A549 (cell line): ENCODE measurements around the gene SLC6A6. TPM values are rescaled to one million over a fixed set of nuclear protein-coding genes. Genes with fewer than 3 reads are reported as not detected.

Source experiments
- ATAC-seq, 2 experiments: fragments of 200-7000 bp in 1 of 2; fragments of >200 bp in 1 of 2; cut with Nextera tagmentation in 1 of 2; cut with Tn5 transposase in 1 of 2; 3 replicates each; pipeline versions ENCODE4 v1.8.0 to v1.9.1; 2018 to 2020; ENCODE audit warnings: mild to moderate bottlenecking in 1 of 2, moderate library complexity in 1 of 2
- CTCF ChIA-PET: fragments of 300-600 bp; sonication (Branson Sonifier 250); formaldehyde crosslinking; extraction: SDS; loops from one replicate; lab custom pipeline; 2021; ENCODE audit warnings: antibody characterized with exemption, inconsistent platforms; lab: Yijun Ruan, JAX
- POLR2A ChIA-PET: fragments of 350-600 bp; formaldehyde crosslinking; extraction: SDS; loops from one replicate; lab custom pipeline; 2021; ENCODE audit warnings: antibody characterized with exemption, inconsistent platforms; lab: Yijun Ruan, JAX
- DNase-seq, 2 experiments: peaks; one replicate each; pipeline versions ENCODE4 v3.0.0 to v3.0.0-alpha.2; 2011 to 2016; ENCODE audit warnings: low read depth in 1 of 2, low spot score in 1 of 2
- FAIRE-seq: peaks from 2 replicates; lab custom pipeline; 2011; peaks lifted over from hg19 to GRCh38; lab: Jason Lieb, UNC
- H3K27ac ChIP-seq, 2 experiments: fragments of >200 bp; sonication (Bioruptor Twin); formaldehyde crosslinking; 3 replicates each; pipeline ENCODE4 v1.5.1; 2016 to 2017
- H3K4me1 ChIP-seq: fragments of >200 bp; sonication (Bioruptor Twin); formaldehyde crosslinking; 3 replicates; pipeline ENCODE4 v1.6.1; 2016
- H3K4me2 ChIP-seq: fragments of >200 bp; sonication (Bioruptor Twin); formaldehyde crosslinking; 3 replicates; pipeline ENCODE4 v1.6.1; 2016
- H3K4me3 ChIP-seq: fragments of >200 bp; sonication (Bioruptor Twin); formaldehyde crosslinking; 3 replicates; pipeline ENCODE4 v1.5.1; 2016
- H3K9me3 ChIP-seq: fragments of >200 bp; sonication (Bioruptor Twin); formaldehyde crosslinking; 3 replicates; pipeline ENCODE4 v1.6.1; 2016
- CBX2 ChIP-seq: fragments of 200-600 bp; sonication (generic); IDR thresholded peaks from 2 replicates; pipeline ENCODE4 v1.6.1; 2016; ENCODE audit warnings: low read depth, mild to moderate bottlenecking, borderline replicate concordance
- CEBPB ChIP-seq, 2 experiments: fragments of >200 bp in 1 of 2; sonication (Bioruptor Twin) in 1 of 2; formaldehyde crosslinking in 1 of 2; IDR thresholded peaks; 2 replicates each; pipeline ENCODE4 v1.6.1; 2012 to 2016
- CHD2 ChIP-seq: fragments of 150-350 bp; IDR thresholded peaks from 2 replicates; pipeline ENCODE4 v1.6.1; 2014; ENCODE audit warnings: low read length; ENCODE audit not compliant: partially characterized antibody
- EHMT2 ChIP-seq: fragments of 200-600 bp; sonication (generic); IDR thresholded peaks from 2 replicates; pipeline ENCODE4 v1.6.1; 2016; ENCODE audit warnings: antibody characterized with exemption, low read depth, mild to moderate bottlenecking, moderate library complexity
- ESRRA ChIP-seq: fragments of 150-350 bp; IDR thresholded peaks from 2 replicates; pipeline ENCODE4 v1.6.1; 2014; ENCODE audit warnings: mild to moderate bottlenecking, low read length, borderline replicate concordance
- FOSL2 ChIP-seq, 2 experiments: fragments of 450-650 bp in 1 of 2; fragments of >200 bp in 1 of 2; sonication (Bioruptor Twin) in 1 of 2; formaldehyde crosslinking; IDR thresholded peaks; 2 replicates each; pipeline versions ENCODE4 v1.5.0 to v1.6.1; 2016 to 2020; ENCODE audit warnings: mild to moderate bottlenecking in 1 of 2, moderate library complexity in 1 of 2
- GATA3 ChIP-seq: IDR thresholded peaks from 2 replicates; pipeline ENCODE4 v1.6.1; 2012; ENCODE audit warnings: borderline replicate concordance
- HEYL ChIP-seq: fragments of 250-450 bp; sonication (Bioruptor Pico); IDR thresholded peaks from 2 replicates; pipeline ENCODE4 v1.8.0; 2021; ENCODE audit warnings: mild to moderate bottlenecking, moderate library complexity
- HOXA7 ChIP-seq: fragments of 250-450 bp; sonication (Bioruptor Pico); IDR thresholded peaks from 2 replicates; pipeline ENCODE4 v1.5.0; 2020; ENCODE audit warnings: mild to moderate bottlenecking, moderate library complexity
- HOXB5 ChIP-seq: fragments of 250-450 bp; sonication (Bioruptor Pico); IDR thresholded peaks from 2 replicates; pipeline ENCODE4 v1.5.0; 2020; ENCODE audit warnings: mild to moderate bottlenecking, moderate library complexity
- JUN ChIP-seq, 2 experiments: fragments of >200 bp; sonication (Bioruptor Twin); formaldehyde crosslinking; IDR thresholded peaks; 2 replicates in 1 of 2; 3 replicates in 1 of 2; pipeline ENCODE4 v1.6.1; 2016 to 2017
- JUNB ChIP-seq: fragments of >200 bp; sonication (Bioruptor Twin); formaldehyde crosslinking; IDR thresholded peaks from 2 replicates; pipeline ENCODE4 v1.6.1; 2016
- KDM5A ChIP-seq: fragments of 200-600 bp; sonication (generic); IDR thresholded peaks from 2 replicates; pipeline ENCODE4 v1.6.1; 2016; ENCODE audit warnings: antibody characterized with exemption, mild to moderate bottlenecking
- MAFK ChIP-seq: fragments of 450-650 bp; IDR thresholded peaks from 2 replicates; pipeline ENCODE4 v1.6.1; 2014; ENCODE audit not compliant: partially characterized antibody
- NFE2L2 ChIP-seq: fragments of 150-350 bp; conservative IDR thresholded peaks from 2 replicates; pipeline ENCODE4 v1.6.1; 2014; ENCODE audit warnings: low read length
- NPAS2 ChIP-seq: fragments of 250-450 bp; sonication (Bioruptor Pico); IDR thresholded peaks from 2 replicates; pipeline ENCODE4 v1.8.0; 2022; ENCODE audit warnings: mild to moderate bottlenecking, moderate library complexity, borderline replicate concordance
- NR3C1 ChIP-seq: fragments of >200 bp; sonication (Bioruptor Twin); formaldehyde crosslinking; IDR thresholded peaks from 3 replicates; pipeline ENCODE4 v1.6.1; 2017
- PHF8 ChIP-seq: fragments of 200-600 bp; sonication (generic); IDR thresholded peaks from 2 replicates; pipeline ENCODE4 v1.6.1; 2016; ENCODE audit warnings: low read depth, mild to moderate bottlenecking, antibody characterized with exemption, moderate library complexity, borderline replicate concordance
- POLR2AphosphoS2 ChIP-seq: conservative IDR thresholded peaks from 2 replicates; pipeline ENCODE4 v1.6.1; 2012; ENCODE audit warnings: low read length, improper control_type of control experiment, inconsistent platforms
- SMC3 ChIP-seq: fragments of >200 bp; sonication (Bioruptor Twin); formaldehyde crosslinking; IDR thresholded peaks from 3 replicates; pipeline ENCODE4 v1.6.1; 2018; ENCODE audit warnings: inconsistent platforms
- TP53 ChIP-seq: fragments of 250-450 bp; sonication (Bioruptor Pico); IDR thresholded peaks from 2 replicates; pipeline ENCODE4 v1.5.0; 2021; ENCODE audit warnings: mild to moderate bottlenecking, moderate library complexity
- ZFP36 ChIP-seq: fragments of 450-650 bp; IDR thresholded peaks from 2 replicates; pipeline ENCODE4 v1.6.1; 2014; ENCODE audit warnings: borderline replicate concordance; ENCODE audit not compliant: partially characterized antibody
- ZNF302 ChIP-seq: fragments of 250-450 bp; sonication (Bioruptor Pico); IDR thresholded peaks from 2 replicates; pipeline ENCODE4 v1.9.0; 2021; ENCODE audit warnings: inconsistent platforms, mild to moderate bottlenecking, moderate library complexity
- ZSCAN20 ChIP-seq: fragments of 250-450 bp; sonication (Bioruptor Pico); IDR thresholded peaks from 2 replicates; pipeline ENCODE4 v1.8.0; 2022; ENCODE audit warnings: mild to moderate bottlenecking, moderate library complexity
- WGBS: methylation state at CpG from one replicate; pipeline ENCODE4 v1.1.6; 2017; ENCODE audit errors: missing lambda C conversion rate; 5-methylcytosine and 5-hydroxymethylcytosine counted together
- polyA plus RNA-seq, 4 experiments: library from polyadenylated mRNA; depleted of rRNA in 3 of 4; stranded (reverse); fragments of >200 nt; fragmentation: RNase III in 1 of 4; extraction: RNeasy Plus Mini Kit Qiagen cat#74134 plus additional on column Dnase treatment in 1 of 4; gene quantifications; 2 replicates in 3 of 4; 3 replicates in 1 of 4; pipeline ENCODE4 v1.2.3, GENCODE V29; 2011 to 2017
- TF ChIP-seq, protein P1 (sequence below): IDR thresholded peaks from 2 replicates; pipeline ENCODE4 v1.6.1; 2012
- TF ChIP-seq, protein P2 (sequence below): IDR thresholded peaks from 2 replicates; pipeline ENCODE4 v1.6.1; 2012; ENCODE audit warnings: low read depth, borderline replicate concordance
- TF ChIP-seq, protein P3 (sequence below): fragments of >200 bp; sonication (Bioruptor Twin); formaldehyde crosslinking; IDR thresholded peaks from 3 replicates; pipeline ENCODE4 v1.6.1; 2016

SLC6A6 gene
- polyA plus RNA-seq, 2 of the 4 experiments (the other 2 are of a cell fraction), result 73.3 to 73.8 TPM

DNA sequence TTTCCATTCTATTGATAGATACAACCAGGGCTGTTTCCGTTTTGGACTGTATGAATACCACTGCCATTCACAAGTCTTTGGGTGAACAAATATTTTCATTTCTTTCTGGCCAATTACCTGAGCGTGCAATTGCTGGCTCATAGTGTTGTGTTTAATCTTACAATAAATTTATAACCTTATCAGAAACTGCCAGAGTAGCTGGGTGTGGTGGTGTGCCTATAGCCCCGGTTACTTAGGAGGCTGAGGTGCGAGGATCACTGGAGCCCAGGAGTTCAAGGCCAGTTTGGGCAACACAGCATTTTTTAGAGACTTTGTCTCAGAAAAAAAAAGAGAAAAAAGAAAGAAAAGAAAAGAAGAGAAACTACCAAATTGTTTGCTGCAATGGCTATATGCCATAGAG lies 5.4 kb upstream of the SLC6A6 start:
- WGBS, result 84% methylated on average over 4 of the region's 4 CpGs
- ATAC-seq, result no peak

DNA sequence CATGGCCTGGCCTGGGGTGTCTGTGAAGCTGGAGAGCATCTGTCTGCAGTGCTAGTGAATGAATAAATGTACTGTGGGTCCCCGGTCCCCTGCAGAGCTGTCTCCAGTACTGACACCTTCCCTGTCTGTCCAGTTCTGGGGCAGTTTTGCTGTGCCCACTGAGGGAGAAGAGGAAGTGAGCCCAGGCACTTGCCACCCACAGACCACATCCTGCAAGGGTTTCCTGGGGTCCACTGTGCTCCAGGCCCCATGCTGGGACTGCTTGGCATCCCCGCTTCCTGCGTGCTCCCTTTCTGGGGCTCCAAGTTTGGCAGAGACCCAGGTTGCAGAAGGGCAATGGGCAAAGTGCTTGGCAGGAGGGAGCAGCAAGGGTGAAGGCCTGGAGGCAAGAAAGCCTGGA lies 4.9 kb upstream of the SLC6A6 start:
- CTCF ChIA-PET, result interaction anchor here (3.1 kb wide), 1 partner anchor 64 kb away, joined by 22 read pairs; no protein-coding TSS in a partner anchor
- POLR2A ChIA-PET, result no interaction called here

More for the DNA sequence above, 5.4 kb upstream of the SLC6A6 start:
- TF ChIP-seq NPAS2 (CRISPR knock-in tag) (no peak), SMC3 (no peak), CBX2 (no peak), PHF8 (no peak), MAFK (no peak), NFE2L2 (no peak), HOXA7 (CRISPR knock-in tag) (no peak)
- no peak for DNase-seq
- Histone ChIP-seq H3K4me2 (no peak overlapping the region), H3K27ac (0 out of 6 replicates have a peak overlapping the region, but pooled peaks of 1 of the 2 experiments have one; percentile 8), H3K9me3 (no peaks in the 10 kb centered on the region), H3K4me3 (no peak overlapping the region), H3K4me1 (peaks cover 5% of the 10 kb centered on the region; the same call in 2 of the 3 replicates)
- FAIRE-seq, result no peak
- ChIA-PET POLR2A (no interaction called here), CTCF (no interaction called here)

DNA sequence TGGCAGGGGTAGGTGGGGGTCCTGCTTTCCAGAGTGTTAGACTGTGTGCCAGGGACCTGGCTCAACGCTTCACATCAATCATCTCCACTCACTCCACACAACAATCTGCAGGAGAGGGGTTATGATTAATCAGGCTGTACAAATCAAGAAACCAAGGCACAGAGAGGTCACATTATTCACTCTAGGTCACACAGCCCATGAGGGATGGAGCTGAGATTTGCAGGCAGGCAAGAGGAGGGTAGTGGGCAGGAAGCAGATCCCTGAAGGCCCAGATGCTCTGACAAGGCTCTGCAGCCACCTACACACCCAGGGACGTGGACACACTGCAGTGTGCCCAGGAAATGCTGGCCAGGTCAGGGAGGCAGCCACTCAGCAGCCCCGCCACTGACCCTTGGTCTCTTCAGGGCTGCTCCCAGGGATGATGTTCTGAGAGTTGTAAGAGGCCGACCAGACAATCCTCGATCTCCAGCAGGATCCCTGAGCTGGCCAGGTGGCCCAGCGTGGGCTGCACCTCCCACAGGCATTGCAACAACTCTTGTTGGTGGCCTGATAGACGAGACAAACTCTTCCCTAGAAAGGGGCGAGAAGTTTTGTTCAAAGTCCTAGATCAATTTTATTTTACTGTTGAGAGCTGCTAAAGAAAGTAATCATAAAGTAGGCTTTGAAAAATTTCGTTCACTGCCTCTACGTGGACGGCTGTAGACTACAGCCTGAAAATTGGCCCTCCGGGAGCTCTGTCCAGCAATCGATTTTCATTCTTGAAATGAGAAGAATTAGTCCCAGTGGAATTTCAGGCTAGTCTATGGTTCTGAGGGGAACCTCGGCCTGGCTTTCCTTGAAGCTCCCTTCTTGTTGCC lies 4.2 kb upstream of the SLC6A6 start:
- TF ChIP-seq ZNF302 (CRISPR knock-in tag) (no peak), FOSL2 (IDR thresholded peaks at IDR 0.05) (no peak), FOSL2 (CRISPR knock-in tag; IDR thresholded peaks at IDR 0.05) (no peak), CBX2 (no peak), ZSCAN20 (CRISPR knock-in tag) (no peak), POLR2AphosphoS2 (no peak), TP53 (CRISPR knock-in tag) (no peak), JUN (IDR thresholded peaks at IDR 0.05) (no peak), HEYL (no peak), HOXB5 (no peak), CHD2 (no peak), ESRRA (no peak), JUNB (no peak), KDM5A (no peak)
- ChIA-PET POLR2A (no interaction called here), CTCF (interaction anchor here (0.7 to 3.1 kb wide), 9 partner anchors 10 to 148 kb away, joined by 3 to 22 read pairs (median 5); no protein-coding TSS in a partner anchor)
- no peak for FAIRE-seq
- Histone ChIP-seq H3K4me2 (no peak overlapping the region), H3K4me3 (no peak overlapping the region), H3K27ac (no peak overlapping the region), H3K9me3 (no peaks in the 10 kb centered on the region), H3K4me1 (peaks cover 6% of the 10 kb centered on the region; the same call in 2 of the 3 replicates)
- DNase-seq, result no peak
- 77% methylated on average over 13 of the region's 14 CpGs for WGBS
- no peak for ATAC-seq

More for the DNA sequence above, 4.9 kb upstream of the SLC6A6 start:
- no peak for TF ChIP-seq GATA3
- TF ChIP-seq, protein P1, sequence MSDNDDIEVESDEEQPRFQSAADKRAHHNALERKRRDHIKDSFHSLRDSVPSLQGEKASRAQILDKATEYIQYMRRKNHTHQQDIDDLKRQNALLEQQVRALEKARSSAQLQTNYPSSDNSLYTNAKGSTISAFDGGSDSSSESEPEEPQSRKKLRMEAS, result no peak
- no peak for TF ChIP-seq ZNF302 (CRISPR knock-in tag)
- TF ChIP-seq, protein P2, sequence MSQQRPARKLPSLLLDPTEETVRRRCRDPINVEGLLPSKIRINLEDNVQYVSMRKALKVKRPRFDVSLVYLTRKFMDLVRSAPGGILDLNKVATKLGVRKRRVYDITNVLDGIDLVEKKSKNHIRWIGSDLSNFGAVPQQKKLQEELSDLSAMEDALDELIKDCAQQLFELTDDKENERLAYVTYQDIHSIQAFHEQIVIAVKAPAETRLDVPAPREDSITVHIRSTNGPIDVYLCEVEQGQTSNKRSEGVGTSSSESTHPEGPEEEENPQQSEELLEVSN, result no peak
- TF ChIP-seq, protein P3, sequence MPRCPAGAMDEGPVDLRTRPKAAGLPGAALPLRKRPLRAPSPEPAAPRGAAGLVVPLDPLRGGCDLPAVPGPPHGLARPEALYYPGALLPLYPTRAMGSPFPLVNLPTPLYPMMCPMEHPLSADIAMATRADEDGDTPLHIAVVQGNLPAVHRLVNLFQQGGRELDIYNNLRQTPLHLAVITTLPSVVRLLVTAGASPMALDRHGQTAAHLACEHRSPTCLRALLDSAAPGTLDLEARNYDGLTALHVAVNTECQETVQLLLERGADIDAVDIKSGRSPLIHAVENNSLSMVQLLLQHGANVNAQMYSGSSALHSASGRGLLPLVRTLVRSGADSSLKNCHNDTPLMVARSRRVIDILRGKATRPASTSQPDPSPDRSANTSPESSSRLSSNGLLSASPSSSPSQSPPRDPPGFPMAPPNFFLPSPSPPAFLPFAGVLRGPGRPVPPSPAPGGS, result no peak
- TF ChIP-seq CEBPB (IDR thresholded peaks at IDR 0.05), result no peak
- no peak for TF ChIP-seq HEYL
- TF ChIP-seq MAFK, result no peak
- no peak for TF ChIP-seq EHMT2
- TF ChIP-seq NR3C1, result no peak
- TF ChIP-seq ZFP36, result no peak
- TF ChIP-seq JUN (IDR thresholded peaks at IDR 0.05), result no peak
- no peak for TF ChIP-seq PHF8
- no peak overlapping the region for H3K4me3 ChIP-seq
- FAIRE-seq, result no peak
- no peak for DNase-seq
- H3K4me1 ChIP-seq, result peaks cover 6% of the 10 kb centered on the region; the same call in 2 of the 3 replicates
- ATAC-seq, result no peak
- no peaks in the 10 kb centered on the region for H3K9me3 ChIP-seq
- WGBS, result 90% methylated on average over 3 of the region's 3 CpGs
- no peak overlapping the region for H3K4me2 ChIP-seq
- 0 out of 6 replicates have a peak overlapping the region, but pooled peaks of 1 of the 2 experiments have one; percentile 8 for H3K27ac ChIP-seq
